GM18907 (cell line): ENCODE measurements around the gene LAG3.

Source experiments
- ATAC-seq: cut with Tn5 transposase; IDR thresholded peaks from one replicate; pipeline ENCODE4 v1.9.1; 2021; ENCODE audit warnings: mild to moderate bottlenecking, moderate library complexity; ENCODE audit not compliant: unreplicated experiment

LAG3 gene

GRCh38 chr12:6771091-6771495 lies 1.2 kb upstream of the LAG3 start:
- ATAC-seq: no peak

GRCh38 chr12:6771509-6772330 lies 600 bp upstream of the LAG3 start:
- no peak for ATAC-seq

DNA sequence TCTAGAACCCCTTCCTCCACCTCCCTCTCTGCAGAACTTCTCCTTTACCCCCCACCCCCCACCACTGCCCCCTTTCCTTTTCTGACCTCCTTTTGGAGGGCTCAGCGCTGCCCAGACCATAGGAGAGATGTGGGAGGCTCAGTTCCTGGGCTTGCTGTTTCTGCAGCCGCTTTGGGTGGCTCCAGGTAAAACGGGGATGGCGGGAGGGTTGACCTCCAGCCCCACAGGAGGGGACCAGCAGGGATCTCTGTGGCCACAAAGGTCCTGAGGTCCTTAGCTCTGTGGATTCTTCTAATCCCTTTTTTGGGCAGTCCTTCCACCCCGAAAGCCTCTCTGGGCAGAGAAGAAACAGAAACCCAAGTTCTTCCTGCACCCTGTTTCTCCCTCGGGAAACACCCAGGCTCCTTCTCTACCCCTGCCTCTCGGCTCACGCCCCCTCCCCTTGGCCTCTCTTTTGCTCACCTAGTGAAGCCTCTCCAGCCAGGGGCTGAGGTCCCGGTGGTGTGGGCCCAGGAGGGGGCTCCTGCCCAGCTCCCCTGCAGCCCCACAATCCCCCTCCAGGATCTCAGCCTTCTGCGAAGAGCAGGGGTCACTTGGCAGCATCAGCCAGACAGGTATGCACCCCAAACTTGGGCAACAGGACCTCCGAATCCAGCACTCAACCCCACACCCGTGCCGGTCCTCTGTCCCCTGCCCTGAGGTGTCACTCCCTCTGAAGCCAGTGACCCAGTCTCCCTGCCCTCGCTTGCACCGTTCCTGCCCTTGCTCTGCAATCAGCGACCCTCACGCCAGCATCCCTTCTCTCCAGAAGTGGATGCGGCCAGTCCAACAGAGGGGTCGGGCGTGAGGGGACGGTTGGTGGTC lies 638 bp downstream of the LAG3 start:
- no peak for ATAC-seq

GRCh38 chr12:6773590-6774351 lies 1.5 kb downstream of the LAG3 start:
- ATAC-seq: no peak

DNA sequence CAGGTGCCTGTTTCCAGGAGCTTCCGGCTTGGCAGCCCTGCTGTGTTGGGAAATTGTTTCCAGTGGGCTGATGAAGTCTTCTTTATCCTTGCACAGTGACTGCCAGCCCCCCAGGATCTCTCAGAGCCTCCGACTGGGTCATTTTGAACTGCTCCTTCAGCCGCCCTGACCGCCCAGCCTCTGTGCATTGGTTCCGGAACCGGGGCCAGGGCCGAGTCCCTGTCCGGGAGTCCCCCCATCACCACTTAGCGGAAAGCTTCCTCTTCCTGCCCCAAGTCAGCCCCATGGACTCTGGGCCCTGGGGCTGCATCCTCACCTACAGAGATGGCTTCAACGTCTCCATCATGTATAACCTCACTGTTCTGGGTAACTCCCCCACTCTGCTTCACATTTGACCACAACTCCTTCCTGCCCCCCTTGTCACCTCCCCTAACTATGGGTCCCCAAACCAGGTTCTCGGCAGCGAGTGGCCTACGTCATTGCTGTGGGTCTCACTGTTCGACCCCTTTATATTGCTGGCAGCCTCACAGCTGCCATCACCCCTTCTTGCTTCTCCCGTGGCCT lies 2.3 kb downstream of the LAG3 start:
- ATAC-seq: no peak

- ATAC-seq: no peak
Measured at GRCh38 chr12:6775185-6776174, 3.2 kb downstream of the LAG3 start.

DNA sequence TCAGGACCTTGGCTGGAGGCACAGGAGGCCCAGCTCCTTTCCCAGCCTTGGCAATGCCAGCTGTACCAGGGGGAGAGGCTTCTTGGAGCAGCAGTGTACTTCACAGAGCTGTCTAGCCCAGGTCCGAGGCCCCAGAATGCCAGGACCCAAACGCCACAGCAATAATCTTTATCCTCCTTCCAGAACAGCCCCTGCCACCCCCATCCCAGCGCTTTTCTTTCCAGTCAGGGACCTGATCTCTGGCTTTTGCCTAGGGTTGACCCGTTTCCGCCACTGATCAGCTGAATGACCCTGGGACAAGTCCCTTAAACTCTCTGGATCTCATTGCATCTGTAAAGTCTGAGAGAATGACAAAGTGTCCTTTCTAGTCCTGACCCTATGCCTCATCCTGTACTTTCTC lies 5.1 kb downstream of the LAG3 start:
- ATAC-seq: no peak

GRCh38 chr12:6778217-6778573 lies 5.9 kb downstream of the LAG3 start:
- ATAC-seq: no peak

GRCh38 chr12:6778574-6779550 lies 6.5 kb downstream of the LAG3 start:
- peak; percentile 71 for ATAC-seq

DNA sequence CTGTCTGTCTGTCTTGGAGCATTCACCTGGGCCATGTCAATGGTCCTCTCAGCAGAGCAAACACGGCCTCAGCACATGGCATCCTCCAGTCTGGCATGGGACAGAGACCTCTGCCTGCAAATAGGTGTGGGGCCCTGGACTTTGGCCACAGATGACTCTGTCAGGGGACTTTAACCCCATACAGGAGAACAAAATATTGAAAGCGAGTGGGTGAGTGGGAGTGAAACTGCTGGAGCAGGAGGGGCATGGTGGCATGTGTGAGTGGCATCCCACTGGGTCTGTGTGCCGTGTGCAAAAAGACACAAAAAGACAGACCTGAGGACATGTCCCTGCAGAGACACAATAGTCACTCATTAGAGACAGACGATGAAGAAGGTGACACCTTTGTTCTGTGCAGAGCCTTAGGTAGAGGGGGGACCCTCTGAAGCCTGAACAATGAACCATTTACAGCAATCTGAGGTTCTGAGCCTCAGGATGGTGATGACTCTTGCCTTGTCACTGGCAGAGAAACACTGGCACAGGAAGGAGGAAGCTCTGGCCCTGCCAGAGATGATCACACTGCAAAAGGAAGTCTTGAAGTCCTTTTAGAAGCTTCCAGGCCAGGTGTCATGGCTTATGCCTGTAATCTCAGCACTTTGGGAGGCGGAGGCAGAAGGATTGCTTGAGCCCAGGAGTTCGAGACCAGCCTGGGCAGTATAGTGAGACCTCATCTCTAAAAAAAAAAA lies 7.5 kb downstream of the LAG3 start:
- ATAC-seq: no peak

DNA sequence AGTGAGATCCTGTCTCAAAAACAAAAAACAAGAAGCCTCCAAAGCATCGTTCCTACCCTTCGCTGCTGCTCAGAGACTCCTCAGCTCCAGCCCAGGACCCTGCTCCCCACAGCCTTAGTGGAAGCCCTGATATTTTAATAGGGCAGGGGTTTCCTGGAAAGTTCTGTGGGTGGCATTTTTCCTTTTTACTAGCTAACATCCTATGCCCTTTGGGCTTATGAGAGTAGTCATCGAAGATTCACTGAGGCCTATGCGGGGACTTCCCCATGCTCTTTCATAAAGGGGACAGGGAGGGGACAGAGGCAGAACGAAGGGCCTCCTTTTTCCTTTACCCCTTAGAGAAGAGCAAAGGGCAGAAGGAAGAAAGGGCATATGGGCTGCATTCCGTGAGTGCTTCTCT lies 8.3 kb downstream of the LAG3 start:
- ATAC-seq: no peak

GRCh38 chr12:6782119-6782518 lies 9.8 kb downstream of the LAG3 start:
- ATAC-seq: no peak

- ATAC-seq: no peak
Measured at GRCh38 chr12:6782850-6783566, 10.7 kb downstream of the LAG3 start.

GRCh38 chr12:6783828-6784227 lies 11.5 kb downstream of the LAG3 start:
- ATAC-seq: no peak

GRCh38 chr12:6784296-6784695 lies 12.0 kb downstream of the LAG3 start:
- ATAC-seq: no peak

- ATAC-seq: no peak
Measured at GRCh38 chr12:6784761-6785160, 12.4 kb downstream of the LAG3 start.

GRCh38 chr12:6786416-6787094 lies 14.2 kb downstream of the LAG3 start:
- ATAC-seq: no peak
